ENCODE measurements around the gene MAD2L1BP. TPM values are rescaled to one million over a fixed set of nuclear protein-coding genes. Genes with fewer than 3 reads are reported as not detected.

Gene MAD2L1BP
- total RNA-seq, 1 donor from 2014 or later, result 27.9 TPM

DNA sequence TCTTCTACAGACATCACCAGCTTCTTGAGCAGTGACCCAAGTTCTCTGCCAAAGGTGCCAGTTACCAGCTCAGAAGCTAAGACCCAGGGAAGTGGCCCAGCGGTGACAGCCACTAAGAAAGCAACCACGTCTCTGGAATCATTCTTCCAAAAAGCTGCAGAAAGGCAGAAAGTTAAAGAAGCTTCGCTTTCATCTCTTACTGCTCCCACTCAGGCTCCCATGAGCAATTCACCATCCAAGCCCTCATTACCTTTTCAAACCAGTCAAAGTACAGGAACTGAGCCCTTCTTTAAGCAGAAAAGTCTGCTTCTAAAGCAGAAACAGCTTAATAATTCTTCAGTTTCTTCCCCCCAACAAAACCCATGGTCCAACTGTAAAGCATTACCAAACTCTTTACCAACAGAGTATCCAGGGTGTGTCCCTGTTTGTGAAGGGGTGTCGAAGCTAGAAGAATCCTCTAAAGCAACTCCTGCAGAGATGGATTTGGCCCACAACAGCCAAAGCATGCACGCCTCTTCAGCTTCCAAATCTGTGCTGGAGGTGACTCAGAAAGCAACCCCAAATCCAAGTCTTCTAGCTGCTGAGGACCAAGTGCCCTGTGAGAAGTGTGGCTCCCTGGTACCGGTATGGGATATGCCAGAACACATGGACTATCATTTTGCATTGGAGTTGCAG lies 21.8 kb upstream of the MAD2L1BP start:
- TF ChIP-seq, protein P1, sequence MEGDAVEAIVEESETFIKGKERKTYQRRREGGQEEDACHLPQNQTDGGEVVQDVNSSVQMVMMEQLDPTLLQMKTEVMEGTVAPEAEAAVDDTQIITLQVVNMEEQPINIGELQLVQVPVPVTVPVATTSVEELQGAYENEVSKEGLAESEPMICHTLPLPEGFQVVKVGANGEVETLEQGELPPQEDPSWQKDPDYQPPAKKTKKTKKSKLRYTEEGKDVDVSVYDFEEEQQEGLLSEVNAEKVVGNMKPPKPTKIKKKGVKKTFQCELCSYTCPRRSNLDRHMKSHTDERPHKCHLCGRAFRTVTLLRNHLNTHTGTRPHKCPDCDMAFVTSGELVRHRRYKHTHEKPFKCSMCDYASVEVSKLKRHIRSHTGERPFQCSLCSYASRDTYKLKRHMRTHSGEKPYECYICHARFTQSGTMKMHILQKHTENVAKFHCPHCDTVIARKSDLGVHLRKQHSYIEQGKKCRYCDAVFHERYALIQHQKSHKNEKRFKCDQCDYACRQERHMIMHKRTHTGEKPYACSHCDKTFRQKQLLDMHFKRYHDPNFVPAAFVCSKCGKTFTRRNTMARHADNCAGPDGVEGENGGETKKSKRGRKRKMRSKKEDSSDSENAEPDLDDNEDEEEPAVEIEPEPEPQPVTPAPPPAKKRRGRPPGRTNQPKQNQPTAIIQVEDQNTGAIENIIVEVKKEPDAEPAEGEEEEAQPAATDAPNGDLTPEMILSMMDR (IDR thresholded peaks at IDR 0.05; ENCODE audit: insufficient read depth, low read length, severe bottlenecking), result no peak
- H3K27me3 ChIP-seq (ENCODE audit: control insufficient read depth, insufficient read depth, low read length), result no peaks in the 10 kb centered on the region
- H3K36me3 ChIP-seq (ENCODE audit: control insufficient read depth, insufficient read depth, low read length), result peaks cover 10% of the 10 kb centered on the region
- DNase-seq (ENCODE audit: low read depth), result no peak
- FAIRE-seq, result no peak
- no peak overlapping the region for H3K4me3 ChIP-seq (ENCODE audit: low read depth, low read length)

DNA sequence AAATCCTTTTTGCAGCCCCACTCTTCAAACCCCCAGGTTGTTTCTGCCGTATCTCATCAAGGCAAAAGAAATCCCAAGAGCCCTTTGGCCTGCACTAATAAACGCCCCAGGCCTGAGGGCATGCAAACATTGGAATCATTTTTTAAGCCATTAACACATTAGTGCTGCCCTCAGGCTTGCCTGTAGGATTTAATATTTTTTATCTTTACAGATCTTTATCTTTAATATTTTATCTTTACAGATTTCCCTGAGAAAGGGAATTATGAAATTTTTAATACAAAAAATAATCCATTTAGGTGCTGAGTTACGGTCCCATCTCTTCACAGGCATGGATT lies 21.3 kb upstream of the MAD2L1BP start:
- Histone ChIP-seq H3K36me3 (ENCODE audit: control insufficient read depth, insufficient read depth, low read length) (peaks cover 10% of the 10 kb centered on the region), H3K27me3 (ENCODE audit: control insufficient read depth, insufficient read depth, low read length) (no peaks in the 10 kb centered on the region), H3K4me3 (ENCODE audit: low read depth, low read length) (no peak overlapping the region)
- no peak for FAIRE-seq
- TF ChIP-seq, protein P1 (IDR thresholded peaks at IDR 0.05; ENCODE audit: insufficient read depth, low read length, severe bottlenecking), result no peak
- no peak for DNase-seq (ENCODE audit: low read depth)

DNA sequence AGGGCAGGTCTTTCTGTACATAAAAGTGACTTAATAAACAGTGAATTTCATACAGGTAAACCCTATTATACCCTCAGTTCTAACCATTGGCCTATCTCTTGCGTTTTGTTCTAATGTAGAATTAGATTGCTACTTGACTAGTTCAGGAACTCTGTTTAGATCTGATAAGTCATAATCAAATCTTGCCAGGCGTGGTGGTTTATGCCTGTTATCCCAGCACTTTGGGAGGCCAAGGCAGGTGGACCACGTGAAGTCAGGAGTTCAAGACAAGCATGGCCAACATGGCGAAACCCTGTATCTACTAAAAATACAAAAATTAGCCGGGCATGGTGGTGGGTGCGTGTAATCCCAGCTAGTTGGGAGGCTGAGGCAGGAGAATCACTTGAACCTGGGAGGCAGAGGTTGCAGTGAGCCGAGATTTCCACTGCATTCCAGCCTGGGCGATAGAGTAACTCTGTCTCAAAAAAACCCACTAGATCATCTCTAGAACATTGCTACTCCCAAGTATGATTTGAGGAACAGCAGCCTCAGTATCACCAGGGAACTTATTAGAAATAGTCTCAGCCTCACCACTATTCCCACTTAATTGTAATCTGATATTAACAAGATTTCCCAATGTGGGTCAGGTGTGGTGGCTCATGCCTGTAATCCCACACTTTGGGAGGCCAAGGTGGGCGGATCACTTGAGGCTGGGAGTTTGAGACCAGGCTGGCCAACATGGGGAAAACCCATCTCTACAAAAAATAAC lies 18.7 kb upstream of the MAD2L1BP start:
- Histone ChIP-seq H3K27me3 (ENCODE audit: control insufficient read depth, insufficient read depth, low read length) (no peaks in the 10 kb centered on the region), H3K36me3 (ENCODE audit: control insufficient read depth, insufficient read depth, low read length) (peaks cover 15% of the 10 kb centered on the region), H3K4me3 (ENCODE audit: low read depth, low read length) (no peak overlapping the region)
- DNase-seq (ENCODE audit: low read depth), result no peak
- no peak for FAIRE-seq
- TF ChIP-seq, protein P1 (IDR thresholded peaks at IDR 0.05; ENCODE audit: insufficient read depth, low read length, severe bottlenecking), result no peak

DNA sequence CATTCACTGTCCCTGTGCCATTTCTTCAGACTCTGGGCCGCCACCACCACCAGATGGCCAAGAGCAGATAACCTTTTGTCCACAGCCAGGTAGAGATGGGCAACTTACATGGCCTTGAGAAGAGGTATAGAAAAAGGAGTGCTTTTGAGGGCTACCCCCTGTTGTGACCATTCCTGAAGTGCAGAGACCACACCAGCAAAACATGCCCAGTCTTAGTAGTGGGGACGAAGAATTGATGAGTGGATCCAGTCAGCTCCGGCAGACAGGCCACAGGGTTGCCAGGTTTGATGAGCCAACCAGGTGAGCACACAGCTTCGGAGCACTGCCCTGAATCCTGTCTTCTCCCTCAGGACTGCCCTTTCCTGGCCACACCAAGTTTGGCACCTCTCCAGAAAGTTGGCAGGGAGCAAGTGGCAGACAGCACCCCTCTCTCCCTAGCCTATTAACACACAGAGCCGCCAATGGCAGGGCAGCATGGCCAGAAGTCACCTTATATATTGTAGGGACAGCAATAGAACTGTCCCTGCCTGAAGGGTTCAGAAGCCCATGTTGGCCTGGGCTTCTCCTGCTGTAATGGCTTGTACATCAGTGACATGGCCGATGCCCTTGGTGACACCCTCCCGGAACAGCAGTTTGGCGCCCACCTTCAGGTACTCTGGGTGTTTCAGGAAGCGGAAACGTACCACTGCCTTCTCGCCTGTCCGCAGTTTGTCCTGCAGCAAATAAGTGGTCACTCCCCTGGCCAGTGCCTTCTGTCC lies 14.4 kb upstream of the MAD2L1BP start:
- H3K27me3 ChIP-seq (ENCODE audit: control insufficient read depth, insufficient read depth, low read length), result no peaks in the 10 kb centered on the region
- H3K4me3 ChIP-seq (ENCODE audit: low read depth, low read length), result no peak overlapping the region
- FAIRE-seq (no peak), DNase-seq (ENCODE audit: low read depth) (no peak)
- TF ChIP-seq, protein P1 (IDR thresholded peaks at IDR 0.05; ENCODE audit: insufficient read depth, low read length, severe bottlenecking), result no peak
- peaks cover 47% of the 10 kb centered on the region for H3K36me3 ChIP-seq (ENCODE audit: control insufficient read depth, insufficient read depth, low read length)

DNA sequence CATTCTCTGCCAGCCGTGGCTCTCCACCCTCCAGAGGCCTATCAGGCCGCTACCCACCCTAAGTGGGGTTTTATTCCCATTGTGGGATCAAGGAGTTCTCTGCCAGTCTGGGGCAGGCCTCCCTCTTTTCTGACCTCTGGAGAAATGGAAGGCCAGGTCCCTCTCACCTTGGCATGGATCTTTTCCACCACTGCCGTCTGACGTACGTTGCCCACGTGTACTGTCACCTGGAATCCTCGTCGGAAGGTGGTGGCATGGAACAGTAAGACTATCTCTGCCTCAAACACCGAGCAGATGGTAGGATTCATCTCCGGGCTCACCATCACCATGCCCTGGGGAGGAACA lies 13.8 kb upstream of the MAD2L1BP start:
- H3K4me3 ChIP-seq (ENCODE audit: low read depth, low read length), result no peak overlapping the region
- no peak for FAIRE-seq
- TF ChIP-seq, protein P1 (IDR thresholded peaks at IDR 0.05; ENCODE audit: insufficient read depth, low read length, severe bottlenecking), result no peak
- no peaks in the 10 kb centered on the region for H3K27me3 ChIP-seq (ENCODE audit: control insufficient read depth, insufficient read depth, low read length)
- peaks cover 48% of the 10 kb centered on the region for H3K36me3 ChIP-seq (ENCODE audit: control insufficient read depth, insufficient read depth, low read length)
- DNase-seq (ENCODE audit: low read depth), result no peak

All from bronchial epithelial cell (primary cell).